T-helper 17 cell (primary cell): ENCODE results near the gene TBC1D22A. TPM values are rescaled to one million over a fixed set of nuclear protein-coding genes. Genes with fewer than 3 reads are reported as not detected.

Experiments
- ATAC-seq: fragments of 150-1000 bp; cut with Tn5 transposase; 2 replicates; pipeline ENCODE4 v1.10.0; 2021; ENCODE audit warnings: mild to moderate bottlenecking, moderate library complexity
- DNase-seq, 3 donors: peaks; one replicate each; pipeline versions ENCODE4 v3.0.0 to v3.0.0-alpha.2; 2020 to 2021
- H3K9me3 ChIP-seq: one replicate; pipeline ENCODE4 v1.7.0; 2013; ENCODE audit warnings: low read length, mild to moderate bottlenecking; ENCODE audit not compliant: control insufficient read depth, poor library complexity, severe bottlenecking
- H3K27ac Mint-ChIP-seq: one replicate; pipeline ENCODE4 v1.8.0; 2022; ENCODE audit warnings: mild to moderate bottlenecking, moderate library complexity, mixed read lengths
- H3K27me3 Mint-ChIP-seq: one replicate; pipeline ENCODE4 v1.8.0; 2022; ENCODE audit warnings: mixed read lengths
- H3K36me3 Mint-ChIP-seq: one replicate; pipeline ENCODE4 v1.8.0; 2022; ENCODE audit warnings: low read depth, mixed read lengths
- H3K4me1 Mint-ChIP-seq: one replicate; pipeline ENCODE4 v1.8.0; 2022; ENCODE audit warnings: mild to moderate bottlenecking, mixed read lengths
- H3K4me3 Mint-ChIP-seq: one replicate; pipeline ENCODE4 v1.8.0; 2022; ENCODE audit warnings: mild to moderate bottlenecking, moderate library complexity, mixed read lengths
- total RNA-seq, 4 donors: library from RNA in 2 of 4; stranded (reverse) in 2 of 4; gene quantifications; one replicate each; pipeline ENCODE4 v1.2.3 and lab custom pipeline; 2022 to 2026

TBC1D22A gene
- total RNA-seq, 2 donors from 2014 or later, result 42.1 to 43.8 TPM

GRCh38 chr22:47086596-47087248 is 324.3 kb downstream of the TBC1D22A start:
- Mint-ChIP-seq H3K4me3 (no peak overlapping the region), H3K36me3 (no peaks in the 10 kb centered on the region), H3K27me3 (no peaks in the 10 kb centered on the region), H3K4me1 (peaks cover 25% of the 10 kb centered on the region), H3K27ac (peak overlapping the region; percentile 27)
- H3K9me3 ChIP-seq, result no peaks in the 10 kb centered on the region
- ATAC-seq (no peak), DNase-seq (no peak)

- Mint-ChIP-seq H3K4me3 (peak overlapping the region; percentile 49), H3K36me3 (peaks cover 2% of the 10 kb centered on the region), H3K27ac (no peak overlapping the region)
These were observed 326.2 kb downstream of the TBC1D22A start for GRCh38 chr22:47088480-47089158.

GRCh38 chr22:47089374-47089773 is 326.9 kb downstream of the TBC1D22A start:
- H3K4me1 Mint-ChIP-seq, result peaks cover 29% of the 10 kb centered on the region
- no peaks in the 10 kb centered on the region for H3K9me3 ChIP-seq
- no peak overlapping the region for H3K27ac Mint-ChIP-seq
- no peaks in the 10 kb centered on the region for H3K27me3 Mint-ChIP-seq
- no peak for DNase-seq
- peak overlapping the region; percentile 49 for H3K4me3 Mint-ChIP-seq
- H3K36me3 Mint-ChIP-seq, result peaks cover 2% of the 10 kb centered on the region
- no peak for ATAC-seq

More at GRCh38 chr22:47088480-47089158, 326.2 kb downstream of the TBC1D22A start:
- H3K4me1 Mint-ChIP-seq, result peaks cover 29% of the 10 kb centered on the region
- ATAC-seq (no peak), DNase-seq (no peak)
- H3K9me3 ChIP-seq, result no peaks in the 10 kb centered on the region
- no peaks in the 10 kb centered on the region for H3K27me3 Mint-ChIP-seq

- no peak overlapping the region for H3K27ac Mint-ChIP-seq
- no peak for DNase-seq
- H3K4me3 Mint-ChIP-seq, result peak overlapping the region; percentile 83
- ATAC-seq, result no peak
- H3K4me1 Mint-ChIP-seq, result peaks cover 29% of the 10 kb centered on the region
- peaks cover 2% of the 10 kb centered on the region for H3K36me3 Mint-ChIP-seq
- H3K9me3 ChIP-seq, result no peaks in the 10 kb centered on the region
- no peaks in the 10 kb centered on the region for H3K27me3 Mint-ChIP-seq
These were observed 327.5 kb downstream of the TBC1D22A start for GRCh38 chr22:47089796-47090460.

GRCh38 chr22:47090591-47091245 is 328.3 kb downstream of the TBC1D22A start:
- Mint-ChIP-seq H3K27me3 (no peaks in the 10 kb centered on the region), H3K4me1 (peaks cover 29% of the 10 kb centered on the region), H3K4me3 (peak overlapping the region; percentile 83), H3K27ac (peak overlapping the region; percentile 22), H3K36me3 (peaks cover 2% of the 10 kb centered on the region)
- peak; percentile 70 for ATAC-seq
- H3K9me3 ChIP-seq, result no peaks in the 10 kb centered on the region
- DNase-seq, result peak in 2 of 3 donors; percentile 20 to 46

GRCh38 chr22:47091246-47091651 is 328.8 kb downstream of the TBC1D22A start:
- Mint-ChIP-seq H3K27ac (peak overlapping the region; percentile 22), H3K36me3 (peaks cover 2% of the 10 kb centered on the region), H3K4me3 (peak overlapping the region; percentile 83), H3K4me1 (peaks cover 29% of the 10 kb centered on the region), H3K27me3 (no peaks in the 10 kb centered on the region)
- DNase-seq, result peak in 1 of 3 donors; percentile 16
- peak; percentile 45 for ATAC-seq
- no peaks in the 10 kb centered on the region for H3K9me3 ChIP-seq

- H3K27ac Mint-ChIP-seq, result no peak overlapping the region
These were observed 329.7 kb downstream of the TBC1D22A start for GRCh38 chr22:47091921-47092700.

GRCh38 chr22:47092896-47093311 is 330.5 kb downstream of the TBC1D22A start:
- DNase-seq, result no peak
- Mint-ChIP-seq H3K36me3 (peaks cover 2% of the 10 kb centered on the region), H3K27ac (no peak overlapping the region), H3K4me3 (no peak overlapping the region), H3K27me3 (no peaks in the 10 kb centered on the region), H3K4me1 (peaks cover 35% of the 10 kb centered on the region)
- no peaks in the 10 kb centered on the region for H3K9me3 ChIP-seq
- no peak for ATAC-seq

More at GRCh38 chr22:47091921-47092700, 329.7 kb downstream of the TBC1D22A start:
- no peaks in the 10 kb centered on the region for H3K9me3 ChIP-seq
- ATAC-seq (no peak), DNase-seq (no peak)
- H3K4me1 Mint-ChIP-seq, result peaks cover 33% of the 10 kb centered on the region
- H3K27me3 Mint-ChIP-seq, result no peaks in the 10 kb centered on the region
- H3K36me3 Mint-ChIP-seq, result peaks cover 2% of the 10 kb centered on the region
- no peak overlapping the region for H3K4me3 Mint-ChIP-seq

- no peaks in the 10 kb centered on the region for H3K9me3 ChIP-seq
- Mint-ChIP-seq H3K36me3 (peaks cover 2% of the 10 kb centered on the region), H3K4me1 (peaks cover 30% of the 10 kb centered on the region), H3K4me3 (no peak overlapping the region), H3K27ac (no peak overlapping the region), H3K27me3 (no peaks in the 10 kb centered on the region)
- no peak for ATAC-seq
- DNase-seq, result no peak
These were observed 331.3 kb downstream of the TBC1D22A start for GRCh38 chr22:47093720-47094119.

- H3K4me3 Mint-ChIP-seq, result no peak overlapping the region
- no peaks in the 10 kb centered on the region for H3K27me3 Mint-ChIP-seq
- no peak overlapping the region for H3K27ac Mint-ChIP-seq
- H3K9me3 ChIP-seq, result no peaks in the 10 kb centered on the region
- H3K4me1 Mint-ChIP-seq, result peaks cover 20% of the 10 kb centered on the region
- peaks cover 2% of the 10 kb centered on the region for H3K36me3 Mint-ChIP-seq
- no peak for ATAC-seq
- DNase-seq, result no peak
These were observed 332.4 kb downstream of the TBC1D22A start for GRCh38 chr22:47094861-47095330.

GRCh38 chr22:47095395-47096122 is 333.1 kb downstream of the TBC1D22A start:
- Mint-ChIP-seq H3K36me3 (peaks cover 2% of the 10 kb centered on the region), H3K27ac (no peak overlapping the region), H3K4me1 (peaks cover 18% of the 10 kb centered on the region), H3K4me3 (no peak overlapping the region), H3K27me3 (no peaks in the 10 kb centered on the region)
- no peaks in the 10 kb centered on the region for H3K9me3 ChIP-seq
- ATAC-seq, result no peak
- DNase-seq, result no peak

GRCh38 chr22:47098121-47098520 is 335.7 kb downstream of the TBC1D22A start:
- DNase-seq (no peak), ATAC-seq (no peak)
- Mint-ChIP-seq H3K4me3 (no peak overlapping the region), H3K36me3 (peaks cover 2% of the 10 kb centered on the region), H3K27ac (peak overlapping the region; percentile 24), H3K4me1 (peaks cover 5% of the 10 kb centered on the region), H3K27me3 (no peaks in the 10 kb centered on the region)
- H3K9me3 ChIP-seq, result no peaks in the 10 kb centered on the region
